Measurements from ENCODE around the gene ABTB2. TPM values are rescaled to one million over a fixed set of nuclear protein-coding genes. Genes with fewer than 3 reads are reported as not detected.

Gene ABTB2
- total RNA-seq, 1 experiment from 2014 or later: 46.3 TPM

DNA sequence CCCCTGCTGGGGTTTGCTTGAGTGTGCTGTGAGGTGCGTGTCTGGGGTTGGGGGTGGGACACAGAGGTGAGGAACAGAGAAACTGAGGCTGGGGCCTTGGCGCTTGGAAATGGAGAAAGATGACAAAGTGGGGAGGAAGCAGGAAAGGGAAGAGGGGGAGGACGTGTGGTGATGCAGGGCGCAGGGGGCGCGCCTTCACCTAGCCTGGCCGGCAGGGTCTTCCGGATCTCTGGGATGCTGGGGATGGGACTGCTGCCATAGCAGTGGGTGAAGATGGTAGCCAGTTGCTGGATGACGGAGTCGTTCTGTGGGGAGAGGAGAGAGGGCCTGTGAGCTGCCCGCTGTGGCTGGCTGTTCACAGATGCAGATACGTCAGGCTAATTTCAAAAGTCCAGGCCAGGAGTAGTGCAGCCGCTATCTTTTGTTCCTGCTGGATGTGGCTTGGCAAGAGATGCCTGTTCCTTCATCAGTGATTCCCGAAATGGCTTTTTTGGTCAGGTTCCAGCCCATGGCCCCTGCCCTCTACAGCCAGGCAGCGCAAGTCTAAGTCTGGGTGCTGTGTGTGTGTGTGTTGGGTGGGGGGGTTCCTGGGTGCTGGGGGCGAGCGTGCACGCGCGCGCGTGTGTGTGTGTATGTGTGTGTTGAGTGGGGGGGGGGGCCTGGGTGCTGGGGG, 197.6 kb downstream of the ABTB2 start:
- H3K9me3 ChIP-seq (ENCODE audit: low read depth, low read length, poor library complexity, severe bottlenecking): no peaks in the 10 kb centered on the region
- H3K4me3 ChIP-seq (ENCODE audit: low read depth, low read length, poor library complexity, severe bottlenecking): no peak overlapping the region
- DNase-seq (ENCODE audit: low spot score): no peak
- TF ChIP-seq EZH2 (IDR thresholded peaks at IDR 0.05; ENCODE audit: borderline replicate concordance, low read depth, low read length, poor library complexity, severe bottlenecking): no peak
- TF ChIP-seq, protein P1, sequence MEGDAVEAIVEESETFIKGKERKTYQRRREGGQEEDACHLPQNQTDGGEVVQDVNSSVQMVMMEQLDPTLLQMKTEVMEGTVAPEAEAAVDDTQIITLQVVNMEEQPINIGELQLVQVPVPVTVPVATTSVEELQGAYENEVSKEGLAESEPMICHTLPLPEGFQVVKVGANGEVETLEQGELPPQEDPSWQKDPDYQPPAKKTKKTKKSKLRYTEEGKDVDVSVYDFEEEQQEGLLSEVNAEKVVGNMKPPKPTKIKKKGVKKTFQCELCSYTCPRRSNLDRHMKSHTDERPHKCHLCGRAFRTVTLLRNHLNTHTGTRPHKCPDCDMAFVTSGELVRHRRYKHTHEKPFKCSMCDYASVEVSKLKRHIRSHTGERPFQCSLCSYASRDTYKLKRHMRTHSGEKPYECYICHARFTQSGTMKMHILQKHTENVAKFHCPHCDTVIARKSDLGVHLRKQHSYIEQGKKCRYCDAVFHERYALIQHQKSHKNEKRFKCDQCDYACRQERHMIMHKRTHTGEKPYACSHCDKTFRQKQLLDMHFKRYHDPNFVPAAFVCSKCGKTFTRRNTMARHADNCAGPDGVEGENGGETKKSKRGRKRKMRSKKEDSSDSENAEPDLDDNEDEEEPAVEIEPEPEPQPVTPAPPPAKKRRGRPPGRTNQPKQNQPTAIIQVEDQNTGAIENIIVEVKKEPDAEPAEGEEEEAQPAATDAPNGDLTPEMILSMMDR (conservative IDR thresholded peaks at IDR 0.05; ENCODE audit: low read depth, low read length): no peak
- H3K27me3 ChIP-seq (replicated peaks; ENCODE audit: insufficient read depth, low read depth, low read length, poor library complexity): no peaks in the 10 kb centered on the region
- H3K36me3 ChIP-seq (ENCODE audit: insufficient read depth, low read length, poor library complexity, severe bottlenecking): peaks cover 40% of the 10 kb centered on the region
- intact Hi-C loops (cut with micrococcal nuclease; ENCODE audit: unreplicated experiment): no loop called here
- POLR2A ChIA-PET (ENCODE audit: low non-redundant PET): no interaction called here
- no peaks in the 10 kb centered on the region for H3K4me1 ChIP-seq (ENCODE audit: insufficient read depth, low read length, poor library complexity, severe bottlenecking)
- CTCF ChIA-PET: interaction anchor here (1.6 kb wide), 1 partner anchor 14 kb away, joined by 3 read pairs; no protein-coding TSS in a partner anchor
- no TSS peak for BruUV-seq (replicated peaks)
- H3K27ac ChIP-seq (ENCODE audit: low read depth, low read length, poor library complexity, severe bottlenecking): no peak overlapping the region

- no peaks in the 10 kb centered on the region for H3K27me3 ChIP-seq (replicated peaks; ENCODE audit: insufficient read depth, low read depth, low read length, poor library complexity)
- no peak overlapping the region for H3K4me3 ChIP-seq (ENCODE audit: low read depth, low read length, poor library complexity, severe bottlenecking)
- no peak for TF ChIP-seq EZH2 (IDR thresholded peaks at IDR 0.05; ENCODE audit: borderline replicate concordance, low read depth, low read length, poor library complexity, severe bottlenecking)
- TF ChIP-seq, protein P1 (conservative IDR thresholded peaks at IDR 0.05; ENCODE audit: low read depth, low read length): no peak
- no peak for DNase-seq (ENCODE audit: low spot score)
- CTCF ChIA-PET: no interaction called here
- H3K4me1 ChIP-seq (ENCODE audit: insufficient read depth, low read length, poor library complexity, severe bottlenecking): no peaks in the 10 kb centered on the region
- H3K36me3 ChIP-seq (ENCODE audit: insufficient read depth, low read length, poor library complexity, severe bottlenecking): peaks cover 55% of the 10 kb centered on the region
- intact Hi-C loops (cut with micrococcal nuclease; ENCODE audit: unreplicated experiment): no loop called here
- H3K27ac ChIP-seq (ENCODE audit: low read depth, low read length, poor library complexity, severe bottlenecking): no peak overlapping the region
- no TSS peak for BruUV-seq (replicated peaks)
- POLR2A ChIA-PET (ENCODE audit: low non-redundant PET): no interaction called here
- H3K9me3 ChIP-seq (ENCODE audit: low read depth, low read length, poor library complexity, severe bottlenecking): no peaks in the 10 kb centered on the region
Measured at GRCh38 chr11:34158661-34159060, 199.1 kb downstream of the ABTB2 start.

DNA sequence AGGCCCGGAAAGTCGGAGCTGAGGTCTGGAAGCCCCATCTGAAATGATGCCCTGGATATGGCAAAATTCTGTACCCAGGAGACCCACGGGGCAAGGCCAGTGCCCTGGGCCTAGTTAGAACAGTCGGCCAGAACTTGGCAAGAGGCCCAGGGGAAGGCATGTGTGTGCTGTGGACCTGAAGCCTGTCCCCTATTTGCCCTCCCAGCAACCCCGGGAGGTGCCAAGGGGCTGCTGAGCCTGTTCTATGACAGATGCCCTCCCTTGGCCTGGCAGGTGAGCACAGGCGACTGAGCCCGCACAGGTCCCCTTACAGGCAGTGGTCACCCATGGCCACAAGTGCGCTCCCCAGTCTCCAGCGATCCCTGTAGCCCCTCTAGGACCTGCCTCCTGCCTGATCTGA, 200.6 kb downstream of the ABTB2 start:
- ChIA-PET POLR2A (ENCODE audit: low non-redundant PET) (no interaction called here), CTCF (no interaction called here)
- Histone ChIP-seq H3K27ac (ENCODE audit: low read depth, low read length, poor library complexity, severe bottlenecking) (no peak overlapping the region), H3K36me3 (ENCODE audit: insufficient read depth, low read length, poor library complexity, severe bottlenecking) (peaks cover 60% of the 10 kb centered on the region), H3K4me3 (ENCODE audit: low read depth, low read length, poor library complexity, severe bottlenecking) (no peak overlapping the region), H3K9me3 (ENCODE audit: low read depth, low read length, poor library complexity, severe bottlenecking) (no peaks in the 10 kb centered on the region), H3K4me1 (ENCODE audit: insufficient read depth, low read length, poor library complexity, severe bottlenecking) (no peaks in the 10 kb centered on the region), H3K27me3 (replicated peaks; ENCODE audit: insufficient read depth, low read depth, low read length, poor library complexity) (no peaks in the 10 kb centered on the region)
- no TSS peak for BruUV-seq (replicated peaks)
- TF ChIP-seq EZH2 (IDR thresholded peaks at IDR 0.05; ENCODE audit: borderline replicate concordance, low read depth, low read length, poor library complexity, severe bottlenecking): no peak
- TF ChIP-seq, protein P1 (conservative IDR thresholded peaks at IDR 0.05; ENCODE audit: low read depth, low read length): no peak
- DNase-seq (ENCODE audit: low spot score): no peak
- intact Hi-C loops (cut with micrococcal nuclease; ENCODE audit: unreplicated experiment): no loop called here

Measured in A673 (cell line).